Central memory CD8-positive, alpha-beta T cell (primary cell): Measurements from ENCODE around the gene CTCF.

Experiments
- ATAC-seq: fragments of 150-1000 bp; cut with Tn5 transposase; replicated peaks from 2 replicates; pipeline ENCODE4 v1.10.0; 2022; ENCODE audit warnings: mild to moderate bottlenecking, moderate FRiP score, moderate number of reproducible peaks; ENCODE audit not compliant: poor library complexity, severe bottlenecking; ENCODE audit errors: extremely low read depth
- DNase-seq, 2 donors: peaks; one replicate each; pipeline ENCODE4 v3.0.0; 2021; ENCODE audit warnings: low spot score in 2 of 2
- H3K27ac Mint-ChIP-seq: one replicate; pipeline ENCODE4 v1.8.0; 2022; ENCODE audit warnings: low read depth, mild to moderate bottlenecking, moderate library complexity, mixed read lengths
- H3K27me3 Mint-ChIP-seq: one replicate; pipeline ENCODE4 v1.8.0; 2022; ENCODE audit warnings: mixed read lengths
- H3K36me3 Mint-ChIP-seq: one replicate; pipeline ENCODE4 v1.8.0; 2022; ENCODE audit warnings: mild to moderate bottlenecking, moderate library complexity, mixed read lengths; ENCODE audit not compliant: insufficient read depth
- H3K4me1 Mint-ChIP-seq: one replicate; pipeline ENCODE4 v1.8.0; 2022; ENCODE audit warnings: mixed read lengths
- H3K4me3 Mint-ChIP-seq: one replicate; pipeline ENCODE4 v1.8.0; 2022; ENCODE audit warnings: mild to moderate bottlenecking, moderate library complexity, mixed read lengths
- H3K9me3 Mint-ChIP-seq: one replicate; pipeline ENCODE4 v1.8.0; 2022; ENCODE audit warnings: mixed read lengths

CTCF gene

GRCh38 chr16:67683767-67684166, 121.4 kb downstream of the CTCF start:
- no peak for ATAC-seq
- H3K27me3 Mint-ChIP-seq = no peaks in the 10 kb centered on the region
- H3K27ac Mint-ChIP-seq = no peak overlapping the region
- no peaks in the 10 kb centered on the region for H3K9me3 Mint-ChIP-seq
- no peak overlapping the region for H3K4me3 Mint-ChIP-seq
- H3K4me1 Mint-ChIP-seq = no peaks in the 10 kb centered on the region
- no peak for DNase-seq
- peaks cover 3% of the 10 kb centered on the region for H3K36me3 Mint-ChIP-seq

DNA sequence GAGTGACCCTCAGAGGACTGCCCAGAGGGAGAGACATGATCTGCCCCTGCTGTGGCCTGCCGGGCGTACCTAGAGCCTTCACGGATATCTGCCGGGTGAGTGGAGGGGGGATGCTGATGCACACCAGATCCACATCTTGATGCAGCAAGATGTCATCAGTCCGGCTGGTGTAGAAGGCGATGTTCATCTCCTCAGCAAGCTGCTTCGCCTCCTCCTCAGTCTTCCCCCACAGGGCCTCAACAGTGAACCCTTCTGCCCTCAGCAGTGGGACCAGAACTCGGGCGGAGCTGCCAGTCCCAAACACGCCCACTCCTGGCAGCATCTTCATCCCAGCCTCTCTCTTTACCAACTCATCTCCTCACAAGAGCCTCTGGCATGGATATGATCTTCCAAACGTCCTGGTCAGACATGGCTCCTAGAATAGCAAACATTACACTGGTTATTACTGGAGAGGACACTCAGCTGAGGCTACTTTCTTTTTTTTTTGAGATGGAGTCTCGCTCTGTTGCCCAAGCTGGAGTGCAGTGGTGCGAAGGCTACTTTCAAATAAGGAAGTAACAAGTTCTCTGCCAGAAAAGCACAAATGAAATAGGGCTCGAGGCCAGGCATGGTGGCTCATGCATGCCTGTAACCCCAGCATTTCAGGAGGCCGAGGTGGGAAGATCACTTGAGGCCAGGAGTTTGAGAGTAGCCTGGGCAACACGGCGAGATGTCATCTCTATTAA, 123.2 kb downstream of the CTCF start:
- H3K4me1 Mint-ChIP-seq = no peaks in the 10 kb centered on the region
- H3K27me3 Mint-ChIP-seq = no peaks in the 10 kb centered on the region
- no peaks in the 10 kb centered on the region for H3K9me3 Mint-ChIP-seq
- no peak overlapping the region for H3K4me3 Mint-ChIP-seq
- ATAC-seq (no peak), DNase-seq (no peak)
- H3K36me3 Mint-ChIP-seq = peaks cover 3% of the 10 kb centered on the region
- no peak overlapping the region for H3K27ac Mint-ChIP-seq
